ENCODE data around the gene GMIP. TPM values are rescaled to one million over a fixed set of nuclear protein-coding genes. Genes with fewer than 3 reads are reported as not detected.

GMIP gene
- polyA plus RNA-seq, 1 of the 3 experiments (the other 2 are of a cell fraction) = 6.3 TPM

GRCh38 chr19:19624032-19624570 is 19.4 kb downstream of the GMIP start:
- H3K27me3 ChIP-seq (ENCODE audit: insufficient read depth) = no peaks in the 10 kb centered on the region
- H3K36me3 ChIP-seq (replicated peaks in 1 of 2; ENCODE audit: control insufficient read depth in 1 of 2, insufficient read depth in 2 of 2, low read length in 1 of 2) = no peaks in the 10 kb centered on the region
- no peaks in the 10 kb centered on the region for H3F3A ChIP-seq (replicated peaks; ENCODE audit: insufficient read depth)
- H3K9ac ChIP-seq = no peak overlapping the region
- H3K4me3 ChIP-seq (ENCODE audit: low read depth in 2 of 2, low read length in 1 of 2) = no peak overlapping the region
- no peak overlapping the region for H3K4me2 ChIP-seq
- H3K4me1 ChIP-seq (ENCODE audit: control insufficient read depth in 1 of 2, insufficient read depth in 2 of 2, low read depth in 1 of 2, low read length in 1 of 2) = peaks cover 0 to 14% of the 10 kb centered on the region in 2 experiments; a peak in 2 of 4 replicates
- ChIA-PET POLR2A (no interaction called here), CTCF (interaction anchor here (1.3 kb wide), 1 partner anchor 92 kb away, joined by 7 read pairs; no protein-coding TSS in a partner anchor)
- no peaks in the 10 kb centered on the region for H3K79me2 ChIP-seq (ENCODE audit: insufficient read depth)
- DNase-seq = no peak
- no peaks in the 10 kb centered on the region for H3K9me2 ChIP-seq
- H3K27ac ChIP-seq (ENCODE audit: low read depth in 2 of 2, low read length in 1 of 2) = no peak overlapping the region
- H2AFZ ChIP-seq (ENCODE audit: low read depth) = no peak overlapping the region
- no peak for TF ChIP-seq JUND (IDR thresholded peaks at IDR 0.05)
- no peaks in the 10 kb centered on the region for H3K9me3 ChIP-seq
- H4K20me1 ChIP-seq (ENCODE audit: insufficient read depth) = no peaks in the 10 kb centered on the region
- whole genome bisulfite sequencing (ENCODE audit: low lambda C conversion rate) = 96% methylated on average over 19 of the region's 19 CpGs

DNA sequence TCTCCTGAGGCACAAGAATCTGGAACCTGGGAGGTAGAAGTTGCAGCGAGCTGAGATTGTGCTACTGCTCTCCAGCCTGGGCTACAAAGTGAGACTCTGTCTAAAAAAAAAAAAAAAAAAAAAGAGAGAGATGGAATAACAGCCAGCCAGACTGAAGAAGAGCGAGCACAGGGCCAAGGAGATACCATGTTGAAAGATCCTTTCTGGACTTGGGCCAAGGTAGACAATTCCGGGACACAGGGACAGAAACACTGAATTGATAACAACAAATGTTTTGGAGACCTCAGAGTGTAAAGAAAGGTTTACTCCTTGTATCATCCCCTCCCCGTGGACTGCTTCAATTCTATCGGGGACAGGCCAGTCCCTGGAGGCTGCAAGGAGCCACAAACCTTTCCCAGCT is 20.1 kb downstream of the GMIP start:
- ChIA-PET CTCF (no interaction called here), POLR2A (no interaction called here)
- no peak overlapping the region for H3K4me2 ChIP-seq
- no peaks in the 10 kb centered on the region for H4K20me1 ChIP-seq (ENCODE audit: insufficient read depth)
- H3K27ac ChIP-seq (ENCODE audit: low read depth in 2 of 2, low read length in 1 of 2) = no peak overlapping the region
- DNase-seq = no peak
- WGBS (ENCODE audit: low lambda C conversion rate) = 72% methylated on average over 5 of the region's 5 CpGs
- no peaks in the 10 kb centered on the region for H3K36me3 ChIP-seq (replicated peaks in 1 of 2; ENCODE audit: control insufficient read depth in 1 of 2, insufficient read depth in 2 of 2, low read length in 1 of 2)
- no peak overlapping the region for H3K4me3 ChIP-seq (ENCODE audit: low read depth in 2 of 2, low read length in 1 of 2)
- H3K9me2 ChIP-seq = no peaks in the 10 kb centered on the region
- H3K9me3 ChIP-seq = no peaks in the 10 kb centered on the region
- no peak overlapping the region for H2AFZ ChIP-seq (ENCODE audit: low read depth)
- H3K27me3 ChIP-seq (ENCODE audit: insufficient read depth) = no peaks in the 10 kb centered on the region
- no peaks in the 10 kb centered on the region for H3K79me2 ChIP-seq (ENCODE audit: insufficient read depth)
- no peaks in the 10 kb centered on the region for H3F3A ChIP-seq (replicated peaks; ENCODE audit: insufficient read depth)
- H3K9ac ChIP-seq = no peak overlapping the region
- peaks cover 0 to 17% of the 10 kb centered on the region in 2 experiments; a peak in 2 of 4 replicates for H3K4me1 ChIP-seq (ENCODE audit: control insufficient read depth in 1 of 2, insufficient read depth in 2 of 2, low read depth in 1 of 2, low read length in 1 of 2)
- TF ChIP-seq FOSL2 (IDR thresholded peaks at IDR 0.05; ENCODE audit: borderline replicate concordance, low read depth) = no peak
- TF ChIP-seq MXI1 (IDR thresholded peaks at IDR 0.05; ENCODE audit: low read depth, low read length) = no peak
- TF ChIP-seq RFX5 (IDR thresholded peaks at IDR 0.05; ENCODE audit: low read length) = no peak
- TF ChIP-seq EZH2phosphoT487 (IDR thresholded peaks at IDR 0.05; ENCODE audit: borderline replicate concordance, low read depth) = no peak
- no peak for TF ChIP-seq JUND (IDR thresholded peaks at IDR 0.05)
- no peak for TF ChIP-seq POLR2AphosphoS5 (IDR thresholded peaks at IDR 0.05; ENCODE audit: low read depth, low read length)
- TF ChIP-seq TCF12 (IDR thresholded peaks at IDR 0.05) = no peak
- TF ChIP-seq CTCF (IDR thresholded peaks at IDR 0.05) = no peak
- no peak for TF ChIP-seq REST (IDR thresholded peaks at IDR 0.05; ENCODE audit: low read depth, low read length)
- TF ChIP-seq EP300 (IDR thresholded peaks at IDR 0.05; ENCODE audit: borderline replicate concordance in 1 of 2, low read depth in 1 of 2, low read length in 1 of 2) = no peak
- no peak for TF ChIP-seq RAD21 (IDR thresholded peaks at IDR 0.05; ENCODE audit: low read length)
- TF ChIP-seq NRF1 (IDR thresholded peaks at IDR 0.05; ENCODE audit: low read depth, low read length) = no peak
- TF ChIP-seq SIN3A (IDR thresholded peaks at IDR 0.05; ENCODE audit: borderline replicate concordance, low read depth, low read length) = no peak
- TF ChIP-seq TEAD4 (IDR thresholded peaks at IDR 0.05; ENCODE audit: borderline replicate concordance, insufficient read depth) = no peak
- no peak for TF ChIP-seq USF2 (IDR thresholded peaks at IDR 0.05; ENCODE audit: borderline replicate concordance, low read depth, low read length)
- no peak for TF ChIP-seq MAX (IDR thresholded peaks at IDR 0.05; ENCODE audit: low read depth)
- TF ChIP-seq FOXJ3 (CRISPR knock-in tag; IDR thresholded peaks at IDR 0.05) = no peak

Data from SK-N-SH (cell line).